K562 (cell line): Measurements from ENCODE around the gene STMN3.

Experiments used
- EP300 ChIP-seq: IDR thresholded peaks from 2 replicates; pipeline ENCODE4 v1.6.1; 2012; ENCODE audit warnings: low read length, improper control_type of control experiment
- EZH2 ChIP-seq: IDR thresholded peaks from 2 replicates; pipeline ENCODE4 v1.6.1; 2012; ENCODE audit warnings: low read depth, mild to moderate bottlenecking, inconsistent platforms, low read length, borderline replicate concordance
- JUNB ChIP-seq: fragments of 450-650 bp; formaldehyde crosslinking; conservative IDR thresholded peaks from 2 replicates; pipeline ENCODE4 v1.4.0; 2020; ENCODE audit warnings: mild to moderate bottlenecking
- POLR2A ChIP-seq: fragments of 450-650 bp; conservative IDR thresholded peaks from 2 replicates; pipeline ENCODE4 v1.6.1; 2016
- POU5F1 ChIP-seq: fragments of 150-350 bp; IDR thresholded peaks from 2 replicates; pipeline ENCODE4 v1.6.1; 2014; ENCODE audit warnings: borderline replicate concordance, low read length, low read depth, mild to moderate bottlenecking; ENCODE audit not compliant: partially characterized antibody
- SIN3A ChIP-seq, 2 experiments: fragments of 150-350 bp in 1 of 2; IDR thresholded peaks; 2 replicates each; pipeline ENCODE4 v1.6.1; 2011 to 2016; ENCODE audit warnings: borderline replicate concordance in 2 of 2, low read depth in 2 of 2, low read length in 2 of 2, mild to moderate bottlenecking in 2 of 2, moderate library complexity in 2 of 2; ENCODE audit not compliant: control insufficient read depth in 1 of 2
- TCF3 ChIP-seq: sonication (generic); formaldehyde crosslinking; IDR thresholded peaks from 2 replicates; pipeline ENCODE4 v1.4.0; 2020; ENCODE audit warnings: mild to moderate bottlenecking, missing genetic modification reagents
- TEAD1 ChIP-seq, 2 experiments: fragments of 450-650 bp in 1 of 2; sonication (generic) in 1 of 2; formaldehyde crosslinking; IDR thresholded peaks; 2 replicates each; pipeline versions ENCODE4 v1.4.0 to v1.8.0; 2020 to 2022; ENCODE audit warnings: mild to moderate bottlenecking in 2 of 2, missing genetic modification reagents in 1 of 2
- TF ChIP-seq, protein P1 (sequence below), 3 experiments: IDR thresholded peaks in 2 of 3; conservative IDR thresholded peaks in 1 of 3; 2 replicates each; pipeline ENCODE4 v1.5.1; 2011 to 2012; ENCODE audit warnings: low read length in 3 of 3, mild to moderate bottlenecking in 3 of 3, control low read depth in 2 of 3, improper control_type of control experiment in 1 of 3, inconsistent platforms in 1 of 3, low read depth in 1 of 3, mixed read lengths in 1 of 3, moderate library complexity in 1 of 3; ENCODE audit not compliant: insufficient read depth in 2 of 3
- TF ChIP-seq, protein P2 (sequence below): fragments of 250-450 bp; sonication (Bioruptor Pico); IDR thresholded peaks from 2 replicates; pipeline ENCODE4 v1.5.0; 2022; ENCODE audit warnings: mild to moderate bottlenecking

DNA sequence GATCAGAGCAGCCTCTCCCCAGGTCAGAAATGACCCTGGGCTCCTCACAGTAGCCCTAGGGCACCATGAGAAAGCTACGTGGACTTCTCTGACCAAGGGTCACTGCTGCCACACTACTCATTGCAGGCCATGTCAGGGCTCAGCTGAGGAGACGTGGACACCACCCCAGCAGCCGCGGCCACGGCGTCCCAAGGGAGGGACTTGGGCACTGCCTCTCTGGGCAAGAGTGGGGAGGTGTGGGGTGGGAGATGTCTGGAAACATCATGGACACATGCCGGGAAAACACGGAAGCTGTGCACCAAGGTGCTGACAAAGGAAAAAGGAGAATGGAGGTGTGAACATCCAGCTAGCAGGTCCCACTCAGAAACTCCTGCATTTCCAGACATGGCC is 35.4 kb downstream of the STMN3 start:
- TF ChIP-seq POLR2A: no peak
- TF ChIP-seq, protein P1, sequence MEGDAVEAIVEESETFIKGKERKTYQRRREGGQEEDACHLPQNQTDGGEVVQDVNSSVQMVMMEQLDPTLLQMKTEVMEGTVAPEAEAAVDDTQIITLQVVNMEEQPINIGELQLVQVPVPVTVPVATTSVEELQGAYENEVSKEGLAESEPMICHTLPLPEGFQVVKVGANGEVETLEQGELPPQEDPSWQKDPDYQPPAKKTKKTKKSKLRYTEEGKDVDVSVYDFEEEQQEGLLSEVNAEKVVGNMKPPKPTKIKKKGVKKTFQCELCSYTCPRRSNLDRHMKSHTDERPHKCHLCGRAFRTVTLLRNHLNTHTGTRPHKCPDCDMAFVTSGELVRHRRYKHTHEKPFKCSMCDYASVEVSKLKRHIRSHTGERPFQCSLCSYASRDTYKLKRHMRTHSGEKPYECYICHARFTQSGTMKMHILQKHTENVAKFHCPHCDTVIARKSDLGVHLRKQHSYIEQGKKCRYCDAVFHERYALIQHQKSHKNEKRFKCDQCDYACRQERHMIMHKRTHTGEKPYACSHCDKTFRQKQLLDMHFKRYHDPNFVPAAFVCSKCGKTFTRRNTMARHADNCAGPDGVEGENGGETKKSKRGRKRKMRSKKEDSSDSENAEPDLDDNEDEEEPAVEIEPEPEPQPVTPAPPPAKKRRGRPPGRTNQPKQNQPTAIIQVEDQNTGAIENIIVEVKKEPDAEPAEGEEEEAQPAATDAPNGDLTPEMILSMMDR (IDR thresholded peaks at IDR 0.05 in 2 of 3, conservative IDR thresholded peaks at IDR 0.05 in 1 of 3; ENCODE audit: insufficient read depth in 2 of 3, low read depth in 1 of 3, low read length in 3 of 3): no peak
- no peak for TF ChIP-seq TEAD1 (CRISPR knock-in tag; IDR thresholded peaks at IDR 0.05)
- TF ChIP-seq POU5F1: no peak
- TF ChIP-seq EZH2: no peak
- TF ChIP-seq JUNB (CRISPR knock-in tag): no peak
- TF ChIP-seq, protein P2, sequence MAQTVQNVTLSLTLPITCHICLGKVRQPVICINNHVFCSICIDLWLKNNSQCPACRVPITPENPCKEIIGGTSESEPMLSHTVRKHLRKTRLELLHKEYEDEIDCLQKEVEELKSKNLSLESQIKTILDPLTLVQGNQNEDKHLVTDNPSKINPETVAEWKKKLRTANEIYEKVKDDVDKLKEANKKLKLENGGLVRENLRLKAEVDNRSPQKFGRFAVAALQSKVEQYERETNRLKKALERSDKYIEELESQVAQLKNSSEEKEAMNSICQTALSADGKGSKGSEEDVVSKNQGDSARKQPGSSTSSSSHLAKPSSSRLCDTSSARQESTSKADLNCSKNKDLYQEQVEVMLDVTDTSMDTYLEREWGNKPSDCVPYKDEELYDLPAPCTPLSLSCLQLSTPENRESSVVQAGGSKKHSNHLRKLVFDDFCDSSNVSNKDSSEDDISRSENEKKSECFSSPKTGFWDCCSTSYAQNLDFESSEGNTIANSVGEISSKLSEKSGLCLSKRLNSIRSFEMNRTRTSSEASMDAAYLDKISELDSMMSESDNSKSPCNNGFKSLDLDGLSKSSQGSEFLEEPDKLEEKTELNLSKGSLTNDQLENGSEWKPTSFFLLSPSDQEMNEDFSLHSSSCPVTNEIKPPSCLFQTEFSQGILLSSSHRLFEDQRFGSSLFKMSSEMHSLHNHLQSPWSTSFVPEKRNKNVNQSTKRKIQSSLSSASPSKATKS (CRISPR knock-in tag): no peak
- no peak for TF ChIP-seq SIN3A (IDR thresholded peaks at IDR 0.05; ENCODE audit: borderline replicate concordance in 2 of 2, control insufficient read depth in 1 of 2, low read depth in 2 of 2, low read length in 2 of 2)
- no peak for TF ChIP-seq TCF3
- no peak for TF ChIP-seq EP300
